Measurements from ENCODE around the gene SEC14L1.

DNA sequence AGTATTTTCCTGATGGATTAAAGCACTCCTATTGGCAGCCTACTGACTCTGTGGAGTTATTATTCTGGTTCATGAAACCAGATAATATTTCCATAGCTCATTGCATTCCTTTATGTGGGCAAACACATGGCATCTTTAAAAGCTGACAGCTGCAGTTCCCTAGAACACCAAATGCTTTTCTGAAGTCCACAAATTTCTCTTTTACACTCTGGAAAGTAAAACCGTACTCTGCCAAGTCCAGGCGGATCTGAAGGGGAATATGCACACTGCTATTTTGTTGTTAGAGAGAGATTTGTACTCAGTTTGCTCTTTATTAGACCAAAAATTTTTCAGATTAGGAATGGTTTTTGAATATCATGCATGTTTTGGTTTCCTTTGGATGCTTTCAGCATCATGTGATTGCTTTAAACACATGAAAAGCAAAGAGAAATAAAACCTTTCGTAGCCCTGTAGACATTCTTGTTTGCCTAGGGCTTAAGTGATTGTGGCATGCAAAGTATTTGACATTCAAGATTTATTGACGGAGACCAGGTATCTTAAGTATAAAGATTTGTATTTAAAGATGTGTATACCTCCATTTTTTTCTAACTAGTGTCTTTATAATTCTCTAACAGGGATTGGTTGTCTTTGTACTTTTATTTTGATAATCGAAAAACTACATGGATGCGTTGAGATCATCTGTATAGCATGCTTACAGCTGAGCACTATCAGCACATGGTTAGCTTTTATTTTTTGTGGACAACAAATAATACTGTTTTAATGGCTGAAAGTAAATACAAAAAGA, 19.5 kb downstream of the SEC14L1 start:
- TF ChIP-seq, protein P1, sequence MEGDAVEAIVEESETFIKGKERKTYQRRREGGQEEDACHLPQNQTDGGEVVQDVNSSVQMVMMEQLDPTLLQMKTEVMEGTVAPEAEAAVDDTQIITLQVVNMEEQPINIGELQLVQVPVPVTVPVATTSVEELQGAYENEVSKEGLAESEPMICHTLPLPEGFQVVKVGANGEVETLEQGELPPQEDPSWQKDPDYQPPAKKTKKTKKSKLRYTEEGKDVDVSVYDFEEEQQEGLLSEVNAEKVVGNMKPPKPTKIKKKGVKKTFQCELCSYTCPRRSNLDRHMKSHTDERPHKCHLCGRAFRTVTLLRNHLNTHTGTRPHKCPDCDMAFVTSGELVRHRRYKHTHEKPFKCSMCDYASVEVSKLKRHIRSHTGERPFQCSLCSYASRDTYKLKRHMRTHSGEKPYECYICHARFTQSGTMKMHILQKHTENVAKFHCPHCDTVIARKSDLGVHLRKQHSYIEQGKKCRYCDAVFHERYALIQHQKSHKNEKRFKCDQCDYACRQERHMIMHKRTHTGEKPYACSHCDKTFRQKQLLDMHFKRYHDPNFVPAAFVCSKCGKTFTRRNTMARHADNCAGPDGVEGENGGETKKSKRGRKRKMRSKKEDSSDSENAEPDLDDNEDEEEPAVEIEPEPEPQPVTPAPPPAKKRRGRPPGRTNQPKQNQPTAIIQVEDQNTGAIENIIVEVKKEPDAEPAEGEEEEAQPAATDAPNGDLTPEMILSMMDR (IDR thresholded peaks at IDR 0.05; ENCODE audit: low read depth, low read length): no peak
- TF ChIP-seq POLR2A (IDR thresholded peaks at IDR 0.05; ENCODE audit: extremely low read depth, insufficient read length): no peak
- TF ChIP-seq, protein P2, sequence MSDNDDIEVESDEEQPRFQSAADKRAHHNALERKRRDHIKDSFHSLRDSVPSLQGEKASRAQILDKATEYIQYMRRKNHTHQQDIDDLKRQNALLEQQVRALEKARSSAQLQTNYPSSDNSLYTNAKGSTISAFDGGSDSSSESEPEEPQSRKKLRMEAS (IDR thresholded peaks at IDR 0.05; ENCODE audit: low read depth, low read length): no peak

Measured in NB4 (cell line).